GM18520 (cell line): Measurements from ENCODE around the gene NOL9.
"Not testable (repeated sequence)": the region's sequence is repeated elsewhere in the genome, so short reads cannot be mapped to it uniquely, and the experiment has no call there.

Experiments
- ATAC-seq: cut with Tn5 transposase; IDR thresholded peaks from one replicate; pipeline ENCODE4 v1.9.1; 2021; ENCODE audit not compliant: unreplicated experiment

Gene NOL9

GRCh38 chr1:6505367-6506209 is 48.7 kb downstream of the NOL9 start:
- no peak for ATAC-seq

- ATAC-seq: no peak
Measured at GRCh38 chr1:6504887-6505286, 49.4 kb downstream of the NOL9 start.

GRCh38 chr1:6503884-6504602 is 50.3 kb downstream of the NOL9 start:
- ATAC-seq: no peak

- no peak for ATAC-seq
Measured at GRCh38 chr1:6502000-6502891, 52.1 kb downstream of the NOL9 start.

- no peak for ATAC-seq
Measured at GRCh38 chr1:6501279-6501813, 53.0 kb downstream of the NOL9 start.

GRCh38 chr1:6500544-6501278 is 53.6 kb downstream of the NOL9 start:
- ATAC-seq: no peak

- ATAC-seq: no peak
Measured at GRCh38 chr1:6499296-6499695, 55.0 kb downstream of the NOL9 start.

- ATAC-seq: no peak
Measured at GRCh38 chr1:6498576-6499111, 55.7 kb downstream of the NOL9 start.

GRCh38 chr1:6497867-6498575 is 56.3 kb downstream of the NOL9 start:
- no peak for ATAC-seq

- no peak for ATAC-seq
Measured at GRCh38 chr1:6497215-6497866, 57.0 kb downstream of the NOL9 start.

GRCh38 chr1:6496890-6497214 is 57.5 kb downstream of the NOL9 start:
- ATAC-seq: no peak

- no peak for ATAC-seq
Measured at GRCh38 chr1:6496365-6496721, 58.0 kb downstream of the NOL9 start.

GRCh38 chr1:6495540-6496364 is 58.6 kb downstream of the NOL9 start:
- ATAC-seq: no peak

- no peak for ATAC-seq
Measured at GRCh38 chr1:6495041-6495441, 59.3 kb downstream of the NOL9 start.

- no peak for ATAC-seq
Measured at GRCh38 chr1:6494627-6495026, 59.7 kb downstream of the NOL9 start.

GRCh38 chr1:6493834-6494223 is 60.5 kb downstream of the NOL9 start:
- not testable (repeated sequence) for ATAC-seq

GRCh38 chr1:6491966-6492365 is 62.3 kb downstream of the NOL9 start:
- ATAC-seq: no peak

- ATAC-seq: no peak
Measured at GRCh38 chr1:6491480-6491962, 62.8 kb downstream of the NOL9 start, which contains the start of gene PLEKHG5. PLEKHG5 (minus strand) TSS chr1:6491667; CDS start chr1:6477571, 14,096 bp downstream.
